ENCODE results near the gene PTPRN2.
"Not testable (repeated sequence)": the region's sequence is repeated elsewhere in the genome, so short reads cannot be mapped to it uniquely, and the experiment has no call there.

Gene PTPRN2

GRCh38 chr7:158385496-158386354 is 201.9 kb downstream of the PTPRN2 start:
- not testable (repeated sequence) for DNase-seq (ENCODE audit: low spot score)

- no peak for DNase-seq (ENCODE audit: low spot score)
These were observed 202.9 kb downstream of the PTPRN2 start for GRCh38 chr7:158384746-158385145.

GRCh38 chr7:158383665-158384064 is 204.0 kb downstream of the PTPRN2 start:
- DNase-seq (ENCODE audit: low spot score), result no peak

GRCh38 chr7:158382363-158383254 is 205.0 kb downstream of the PTPRN2 start:
- DNase-seq (ENCODE audit: low spot score), result no peak

GRCh38 chr7:158381956-158382355 is 205.7 kb downstream of the PTPRN2 start:
- no peak for DNase-seq (ENCODE audit: low spot score)

- DNase-seq (ENCODE audit: low spot score), result no peak
These were observed 208.6 kb downstream of the PTPRN2 start for GRCh38 chr7:158378978-158379377.

GRCh38 chr7:158377800-158378623 is 209.6 kb downstream of the PTPRN2 start:
- no peak for DNase-seq (ENCODE audit: low spot score)

- not testable (repeated sequence) for DNase-seq (ENCODE audit: low spot score)
These were observed 210.8 kb downstream of the PTPRN2 start for GRCh38 chr7:158376839-158377186.

GRCh38 chr7:158376146-158376838 is 211.3 kb downstream of the PTPRN2 start:
- not testable (repeated sequence) for DNase-seq (ENCODE audit: low spot score)

GRCh38 chr7:158375034-158375433 is 212.6 kb downstream of the PTPRN2 start:
- no peak for DNase-seq (ENCODE audit: low spot score)

- no peak for DNase-seq (ENCODE audit: low spot score)
These were observed 213.0 kb downstream of the PTPRN2 start for GRCh38 chr7:158374586-158374985.

GRCh38 chr7:158374146-158374545 is 213.5 kb downstream of the PTPRN2 start:
- no peak for DNase-seq (ENCODE audit: low spot score)

GRCh38 chr7:158373476-158374133 is 214.0 kb downstream of the PTPRN2 start:
- no peak for DNase-seq (ENCODE audit: low spot score)

- DNase-seq (ENCODE audit: low spot score), result no peak
These were observed 215.0 kb downstream of the PTPRN2 start for GRCh38 chr7:158372400-158373342.

GRCh38 chr7:158371856-158372255 is 215.8 kb downstream of the PTPRN2 start:
- DNase-seq (ENCODE audit: low spot score), result no peak

- no peak for DNase-seq (ENCODE audit: low spot score)
These were observed 217.8 kb downstream of the PTPRN2 start for GRCh38 chr7:158369866-158370265.

GRCh38 chr7:158369290-158369689 is 218.3 kb downstream of the PTPRN2 start:
- no peak for DNase-seq (ENCODE audit: low spot score)

- DNase-seq (ENCODE audit: low spot score), result no peak
These were observed 219.2 kb downstream of the PTPRN2 start for GRCh38 chr7:158368449-158368848.

GRCh38 chr7:158367634-158367982 is 220.0 kb downstream of the PTPRN2 start:
- no peak for DNase-seq (ENCODE audit: low spot score)
